Stomach (tissue), 4 donors: ENCODE measurements around the gene CD46.

ENCODE experiments used
- CTCF ChIP-seq, 7 experiments: fragments of 450-650 bp in 4 of 7; fragments of 200-600 bp in 3 of 7; sonication (generic) in 3 of 7; IDR thresholded peaks; one replicate each; pipeline ENCODE4 v1.5.1; 2016 to 2019; ENCODE audit warnings: antibody characterized with exemption in 7 of 7, control low read depth in 2 of 7, mild to moderate bottlenecking in 1 of 7
- EP300 ChIP-seq: sonication (generic); formaldehyde crosslinking; IDR thresholded peaks from one replicate; pipeline ENCODE4 v1.6.1; 2017; ENCODE audit warnings: antibody characterized with exemption
- POLR2A ChIP-seq, 4 donors: fragments of 450-650 bp; IDR thresholded peaks; one replicate each; pipeline ENCODE4 v1.6.1; 2016; ENCODE audit warnings: antibody characterized with exemption in 4 of 4, control low read depth in 2 of 4, mild to moderate bottlenecking in 1 of 4, moderate library complexity in 1 of 4
- POLR2AphosphoS5 ChIP-seq, 3 donors: sonication (generic); formaldehyde crosslinking; IDR thresholded peaks; one replicate each; pipeline ENCODE4 v1.6.1; 2016; ENCODE audit warnings: antibody characterized with exemption in 3 of 3

- no peak for TF ChIP-seq POLR2A (IDR thresholded peaks at IDR 0.05)
- TF ChIP-seq CTCF (IDR thresholded peaks at IDR 0.05), result no peak
- no peak for TF ChIP-seq POLR2AphosphoS5 (IDR thresholded peaks at IDR 0.05)
- no peak for TF ChIP-seq EP300
These were observed 63.6 kb downstream of the CD46 start for GRCh38 chr1:207815466-207815865.
